ENCODE data around the gene DNAL4.

DNAL4 gene

GRCh38 chr22:38784035-38784434, 9.9 kb downstream of the DNAL4 start:
- Mint-ChIP-seq H3K9me3 (no peaks in the 10 kb centered on the region), H3K27ac (no peak overlapping the region), H3K4me3 (no peak overlapping the region), H3K4me1 (ENCODE audit: low read depth) (no peaks in the 10 kb centered on the region), H3K27me3 (no peaks in the 10 kb centered on the region), H3K36me3 (ENCODE audit: low read depth) (peaks cover 5% of the 10 kb centered on the region)

GRCh38 chr22:38783095-38783615, 10.8 kb downstream of the DNAL4 start:
- no peaks in the 10 kb centered on the region for H3K27me3 Mint-ChIP-seq
- H3K4me1 Mint-ChIP-seq (ENCODE audit: low read depth), result no peaks in the 10 kb centered on the region
- H3K36me3 Mint-ChIP-seq (ENCODE audit: low read depth), result peaks cover 5% of the 10 kb centered on the region
- H3K4me3 Mint-ChIP-seq, result no peak overlapping the region
- H3K9me3 Mint-ChIP-seq, result no peaks in the 10 kb centered on the region
- no peak overlapping the region for H3K27ac Mint-ChIP-seq

GRCh38 chr22:38782402-38783094, 11.4 kb downstream of the DNAL4 start:
- Mint-ChIP-seq H3K4me3 (no peak overlapping the region), H3K27ac (no peak overlapping the region), H3K36me3 (ENCODE audit: low read depth) (peaks cover 5% of the 10 kb centered on the region), H3K4me1 (ENCODE audit: low read depth) (no peaks in the 10 kb centered on the region), H3K9me3 (no peaks in the 10 kb centered on the region), H3K27me3 (no peaks in the 10 kb centered on the region)

- no peaks in the 10 kb centered on the region for H3K4me1 Mint-ChIP-seq (ENCODE audit: low read depth)
- H3K27me3 Mint-ChIP-seq, result no peaks in the 10 kb centered on the region
- no peak overlapping the region for H3K4me3 Mint-ChIP-seq
- peaks cover 5% of the 10 kb centered on the region for H3K36me3 Mint-ChIP-seq (ENCODE audit: low read depth)
- H3K9me3 Mint-ChIP-seq, result no peaks in the 10 kb centered on the region
- H3K27ac Mint-ChIP-seq, result no peak overlapping the region
Measured at GRCh38 chr22:38781033-38781432, 12.9 kb downstream of the DNAL4 start.

- Mint-ChIP-seq H3K36me3 (ENCODE audit: low read depth) (peaks cover 5% of the 10 kb centered on the region), H3K9me3 (no peaks in the 10 kb centered on the region), H3K27me3 (no peaks in the 10 kb centered on the region), H3K4me3 (no peak overlapping the region), H3K27ac (no peak overlapping the region), H3K4me1 (ENCODE audit: low read depth) (peaks cover 6% of the 10 kb centered on the region)
Measured at GRCh38 chr22:38777087-38777671, 16.8 kb downstream of the DNAL4 start.

GRCh38 chr22:38776086-38776485, 17.9 kb downstream of the DNAL4 start:
- Mint-ChIP-seq H3K27me3 (no peaks in the 10 kb centered on the region), H3K4me3 (no peak overlapping the region), H3K9me3 (no peaks in the 10 kb centered on the region), H3K27ac (no peak overlapping the region), H3K36me3 (ENCODE audit: low read depth) (peaks cover 5% of the 10 kb centered on the region), H3K4me1 (ENCODE audit: low read depth) (peaks cover 6% of the 10 kb centered on the region)

GRCh38 chr22:38775656-38776055, 18.3 kb downstream of the DNAL4 start:
- H3K4me3 Mint-ChIP-seq, result no peak overlapping the region
- no peaks in the 10 kb centered on the region for H3K9me3 Mint-ChIP-seq
- no peaks in the 10 kb centered on the region for H3K27me3 Mint-ChIP-seq
- peaks cover 5% of the 10 kb centered on the region for H3K36me3 Mint-ChIP-seq (ENCODE audit: low read depth)
- peaks cover 6% of the 10 kb centered on the region for H3K4me1 Mint-ChIP-seq (ENCODE audit: low read depth)
- H3K27ac Mint-ChIP-seq, result no peak overlapping the region

- no peak overlapping the region for H3K4me3 Mint-ChIP-seq
- peaks cover 6% of the 10 kb centered on the region for H3K4me1 Mint-ChIP-seq (ENCODE audit: low read depth)
- no peak overlapping the region for H3K27ac Mint-ChIP-seq
- H3K36me3 Mint-ChIP-seq (ENCODE audit: low read depth), result no peaks in the 10 kb centered on the region
- no peaks in the 10 kb centered on the region for H3K9me3 Mint-ChIP-seq
- H3K27me3 Mint-ChIP-seq, result no peaks in the 10 kb centered on the region
Measured at GRCh38 chr22:38774496-38775166, 19.3 kb downstream of the DNAL4 start.

- H3K27me3 Mint-ChIP-seq, result no peaks in the 10 kb centered on the region
- peaks cover 6% of the 10 kb centered on the region for H3K4me1 Mint-ChIP-seq (ENCODE audit: low read depth)
- no peak overlapping the region for H3K4me3 Mint-ChIP-seq
- H3K36me3 Mint-ChIP-seq (ENCODE audit: low read depth), result no peaks in the 10 kb centered on the region
- no peak overlapping the region for H3K27ac Mint-ChIP-seq
- H3K9me3 Mint-ChIP-seq, result no peaks in the 10 kb centered on the region
Measured at GRCh38 chr22:38773363-38773946, 20.5 kb downstream of the DNAL4 start.

- H3K4me1 Mint-ChIP-seq (ENCODE audit: low read depth), result peaks cover 6% of the 10 kb centered on the region
- no peaks in the 10 kb centered on the region for H3K27me3 Mint-ChIP-seq
- no peak overlapping the region for H3K4me3 Mint-ChIP-seq
- no peak overlapping the region for H3K27ac Mint-ChIP-seq
- H3K36me3 Mint-ChIP-seq (ENCODE audit: low read depth), result no peaks in the 10 kb centered on the region
- H3K9me3 Mint-ChIP-seq, result no peaks in the 10 kb centered on the region
Measured at GRCh38 chr22:38772623-38772873, 21.4 kb downstream of the DNAL4 start.

- peaks cover 4% of the 10 kb centered on the region for H3K4me1 Mint-ChIP-seq (ENCODE audit: low read depth)
- no peaks in the 10 kb centered on the region for H3K36me3 Mint-ChIP-seq (ENCODE audit: low read depth)
- H3K27me3 Mint-ChIP-seq, result no peaks in the 10 kb centered on the region
- H3K9me3 Mint-ChIP-seq, result no peaks in the 10 kb centered on the region
- no peak overlapping the region for H3K27ac Mint-ChIP-seq
- no peak overlapping the region for H3K4me3 Mint-ChIP-seq
Measured at GRCh38 chr22:38770257-38770949, 23.5 kb downstream of the DNAL4 start.

GRCh38 chr22:38768036-38768435, 25.9 kb downstream of the DNAL4 start:
- no peaks in the 10 kb centered on the region for H3K9me3 Mint-ChIP-seq
- no peak overlapping the region for H3K27ac Mint-ChIP-seq

GRCh38 chr22:38767313-38767712, 26.6 kb downstream of the DNAL4 start:
- H3K4me1 Mint-ChIP-seq (ENCODE audit: low read depth), result no peaks in the 10 kb centered on the region
- H3K4me3 Mint-ChIP-seq, result no peak overlapping the region
- no peaks in the 10 kb centered on the region for H3K27me3 Mint-ChIP-seq
- no peaks in the 10 kb centered on the region for H3K9me3 Mint-ChIP-seq
- no peak overlapping the region for H3K27ac Mint-ChIP-seq
- no peaks in the 10 kb centered on the region for H3K36me3 Mint-ChIP-seq (ENCODE audit: low read depth)

More at GRCh38 chr22:38768036-38768435, 25.9 kb downstream of the DNAL4 start:
- Mint-ChIP-seq H3K36me3 (ENCODE audit: low read depth) (no peaks in the 10 kb centered on the region), H3K4me1 (ENCODE audit: low read depth) (no peaks in the 10 kb centered on the region), H3K4me3 (no peak overlapping the region), H3K27me3 (no peaks in the 10 kb centered on the region)

- H3K27me3 Mint-ChIP-seq, result no peaks in the 10 kb centered on the region
- no peak overlapping the region for H3K27ac Mint-ChIP-seq
- H3K36me3 Mint-ChIP-seq (ENCODE audit: low read depth), result no peaks in the 10 kb centered on the region
- no peak overlapping the region for H3K4me3 Mint-ChIP-seq
- no peaks in the 10 kb centered on the region for H3K9me3 Mint-ChIP-seq
- no peaks in the 10 kb centered on the region for H3K4me1 Mint-ChIP-seq (ENCODE audit: low read depth)
Measured at GRCh38 chr22:38766076-38766777, 27.7 kb downstream of the DNAL4 start.

All from stimulated activated naive CD8-positive, alpha-beta T cell treated with anti-CD3 and anti-CD28 coated beads, Interleukin-15, Interleukin-2, amounts not matched to agents 100 ng/mL and 50 ng/mL, for 24 hours (primary cell).